22Rv1 (cell line): Measurements from ENCODE around the gene UTS2R.

Experiments used
- ZFX ChIP-seq: fragments of 450-650 bp; IDR thresholded peaks from 2 replicates; pipeline ENCODE4 v1.6.1; 2017; ENCODE audit warnings: antibody characterized with exemption, borderline replicate concordance
- TF ChIP-seq, protein P1 (sequence below): fragments of 450-650 bp; IDR thresholded peaks from 2 replicates; pipeline ENCODE4 v1.5.1; 2017; ENCODE audit warnings: mild to moderate bottlenecking

DNA sequence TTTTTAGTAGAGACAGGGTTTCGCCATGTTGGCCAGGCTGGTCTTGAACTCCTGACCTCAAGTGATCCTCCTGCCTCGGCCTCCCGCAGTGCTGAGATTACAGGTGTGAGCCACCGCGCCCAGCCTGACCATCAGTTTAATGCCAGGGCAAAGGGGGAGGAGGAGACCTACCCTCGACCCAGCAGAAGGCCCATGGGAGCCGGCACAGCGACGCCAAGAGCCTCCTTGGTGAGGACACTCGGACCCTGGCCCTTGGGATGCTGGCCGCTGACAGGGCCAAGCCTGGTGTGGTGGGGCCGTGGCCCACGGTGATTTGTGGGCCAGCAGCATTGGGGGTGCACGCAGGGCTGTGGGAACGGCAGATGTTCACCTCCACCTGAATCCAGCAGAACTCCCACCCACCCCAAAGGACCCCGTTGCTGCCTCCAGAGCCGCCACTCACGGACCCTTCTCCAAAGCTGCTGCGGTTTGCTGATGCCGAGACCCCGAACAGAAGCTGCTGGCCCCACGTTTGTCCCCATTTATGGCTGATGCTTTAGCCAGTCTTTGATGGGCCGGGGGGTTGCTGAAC is 20.0 kb downstream of the UTS2R start:
- TF ChIP-seq, protein P1, sequence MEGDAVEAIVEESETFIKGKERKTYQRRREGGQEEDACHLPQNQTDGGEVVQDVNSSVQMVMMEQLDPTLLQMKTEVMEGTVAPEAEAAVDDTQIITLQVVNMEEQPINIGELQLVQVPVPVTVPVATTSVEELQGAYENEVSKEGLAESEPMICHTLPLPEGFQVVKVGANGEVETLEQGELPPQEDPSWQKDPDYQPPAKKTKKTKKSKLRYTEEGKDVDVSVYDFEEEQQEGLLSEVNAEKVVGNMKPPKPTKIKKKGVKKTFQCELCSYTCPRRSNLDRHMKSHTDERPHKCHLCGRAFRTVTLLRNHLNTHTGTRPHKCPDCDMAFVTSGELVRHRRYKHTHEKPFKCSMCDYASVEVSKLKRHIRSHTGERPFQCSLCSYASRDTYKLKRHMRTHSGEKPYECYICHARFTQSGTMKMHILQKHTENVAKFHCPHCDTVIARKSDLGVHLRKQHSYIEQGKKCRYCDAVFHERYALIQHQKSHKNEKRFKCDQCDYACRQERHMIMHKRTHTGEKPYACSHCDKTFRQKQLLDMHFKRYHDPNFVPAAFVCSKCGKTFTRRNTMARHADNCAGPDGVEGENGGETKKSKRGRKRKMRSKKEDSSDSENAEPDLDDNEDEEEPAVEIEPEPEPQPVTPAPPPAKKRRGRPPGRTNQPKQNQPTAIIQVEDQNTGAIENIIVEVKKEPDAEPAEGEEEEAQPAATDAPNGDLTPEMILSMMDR: no peak
- no peak for TF ChIP-seq ZFX
